ENCODE measurements around the gene GXYLT2. TPM values are rescaled to one million over a fixed set of nuclear protein-coding genes. Genes with fewer than 3 reads are reported as not detected.

GXYLT2 gene
- total RNA-seq, 1 experiment from 2014 or later = 4.8 TPM

DNA sequence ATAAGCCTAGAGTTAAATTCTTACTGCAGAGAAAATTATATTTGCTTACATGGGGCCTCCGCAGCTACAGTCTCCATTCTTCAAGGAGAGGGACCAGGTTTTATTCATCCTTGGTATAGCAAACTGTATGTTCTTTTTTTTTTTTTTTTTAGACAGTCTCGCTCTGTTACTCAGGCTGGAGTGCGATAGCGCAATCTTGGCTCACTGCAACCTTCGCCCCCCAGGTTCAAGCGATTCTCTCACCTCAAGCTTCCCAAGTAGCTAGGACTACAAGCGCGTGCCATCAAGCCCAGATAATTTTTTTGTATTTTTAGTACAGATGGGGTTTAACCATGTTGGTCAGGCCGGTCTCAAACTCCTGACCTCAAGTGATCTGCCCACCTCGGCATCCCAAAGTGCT, 41.7 kb upstream of the GXYLT2 start:
- no peak overlapping the region for H3K4me3 ChIP-seq (ENCODE audit: low read depth, low read length)

DNA sequence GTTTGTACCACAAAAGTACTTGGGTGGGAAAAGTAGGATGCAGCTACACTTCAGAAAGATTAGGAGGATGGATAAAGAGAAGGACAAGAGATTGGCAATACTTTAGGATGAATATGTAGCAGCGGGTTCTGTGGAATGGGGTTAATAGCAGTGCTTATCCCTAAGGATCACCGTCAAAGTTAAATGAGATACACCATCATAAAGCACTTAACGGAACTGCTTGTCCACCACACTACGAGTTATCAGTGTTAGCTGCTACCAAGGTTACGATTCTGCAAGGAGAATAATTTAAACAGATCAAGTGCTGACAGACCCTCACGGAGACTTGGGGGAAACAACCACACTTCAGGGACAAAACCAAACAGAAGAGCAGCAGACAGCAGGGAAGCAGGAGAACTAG, 40.6 kb upstream of the GXYLT2 start:
- H3K4me3 ChIP-seq (ENCODE audit: low read depth, low read length) = peak overlapping the region; percentile 87
- DNase-seq = no peak
- H3K36me3 Mint-ChIP-seq (ENCODE audit: insufficient read depth, unreplicated experiment) = peaks cover 5% of the 10 kb centered on the region
- H3K4me1 Mint-ChIP-seq (ENCODE audit: low read depth, unreplicated experiment) = peaks cover 8% of the 10 kb centered on the region
- no TSS peak for BruUV-seq (replicated peaks)
- 0 out of 2 replicates have a peak, but pooled peaks cover 10% of the 10 kb centered on the region for H3K4me1 ChIP-seq
- H3K27ac Mint-ChIP-seq (ENCODE audit: unreplicated experiment) = peak overlapping the region; percentile 92
- TF ChIP-seq, protein P1, sequence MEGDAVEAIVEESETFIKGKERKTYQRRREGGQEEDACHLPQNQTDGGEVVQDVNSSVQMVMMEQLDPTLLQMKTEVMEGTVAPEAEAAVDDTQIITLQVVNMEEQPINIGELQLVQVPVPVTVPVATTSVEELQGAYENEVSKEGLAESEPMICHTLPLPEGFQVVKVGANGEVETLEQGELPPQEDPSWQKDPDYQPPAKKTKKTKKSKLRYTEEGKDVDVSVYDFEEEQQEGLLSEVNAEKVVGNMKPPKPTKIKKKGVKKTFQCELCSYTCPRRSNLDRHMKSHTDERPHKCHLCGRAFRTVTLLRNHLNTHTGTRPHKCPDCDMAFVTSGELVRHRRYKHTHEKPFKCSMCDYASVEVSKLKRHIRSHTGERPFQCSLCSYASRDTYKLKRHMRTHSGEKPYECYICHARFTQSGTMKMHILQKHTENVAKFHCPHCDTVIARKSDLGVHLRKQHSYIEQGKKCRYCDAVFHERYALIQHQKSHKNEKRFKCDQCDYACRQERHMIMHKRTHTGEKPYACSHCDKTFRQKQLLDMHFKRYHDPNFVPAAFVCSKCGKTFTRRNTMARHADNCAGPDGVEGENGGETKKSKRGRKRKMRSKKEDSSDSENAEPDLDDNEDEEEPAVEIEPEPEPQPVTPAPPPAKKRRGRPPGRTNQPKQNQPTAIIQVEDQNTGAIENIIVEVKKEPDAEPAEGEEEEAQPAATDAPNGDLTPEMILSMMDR (IDR thresholded peaks at IDR 0.05; ENCODE audit: insufficient read depth in 1 of 2, low read depth in 1 of 2, low read length in 1 of 2, severe bottlenecking in 1 of 2, unreplicated experiment in 1 of 2) = no peak
- H3K27me3 ChIP-seq (replicated peaks; ENCODE audit: control insufficient read depth, insufficient read depth, low read length) = no peaks in the 10 kb centered on the region
- H3K4me3 Mint-ChIP-seq (ENCODE audit: unreplicated experiment) = peak overlapping the region; percentile 93
- CTCF ChIA-PET = no interaction called here
- H3K9me3 ChIP-seq = no peaks in the 10 kb centered on the region
- H3K27me3 Mint-ChIP-seq (ENCODE audit: insufficient read depth, unreplicated experiment) = no peaks in the 10 kb centered on the region
- intact Hi-C loops (cut with micrococcal nuclease; ENCODE audit: unreplicated experiment) = no loop called here
- no peaks in the 10 kb centered on the region for H3K36me3 ChIP-seq (ENCODE audit: control insufficient read depth, insufficient read depth, low read length)
- POLR2A ChIA-PET = no interaction called here
- no peaks in the 10 kb centered on the region for H3K9me3 Mint-ChIP-seq (ENCODE audit: unreplicated experiment)

More for the DNA sequence above, 41.7 kb upstream of the GXYLT2 start:
- no peaks in the 10 kb centered on the region for H3K36me3 ChIP-seq (ENCODE audit: control insufficient read depth, insufficient read depth, low read length)
- Mint-ChIP-seq H3K4me1 (ENCODE audit: low read depth, unreplicated experiment) (peaks cover 8% of the 10 kb centered on the region), H3K9me3 (ENCODE audit: unreplicated experiment) (no peaks in the 10 kb centered on the region), H3K27me3 (ENCODE audit: insufficient read depth, unreplicated experiment) (no peaks in the 10 kb centered on the region), H3K27ac (ENCODE audit: unreplicated experiment) (no peak overlapping the region), H3K4me3 (ENCODE audit: unreplicated experiment) (no peak overlapping the region), H3K36me3 (ENCODE audit: insufficient read depth, unreplicated experiment) (peaks cover 5% of the 10 kb centered on the region)
- POLR2A ChIA-PET = no interaction called here
- no peaks in the 10 kb centered on the region for H3K27me3 ChIP-seq (replicated peaks; ENCODE audit: control insufficient read depth, insufficient read depth, low read length)
- DNase-seq = no peak
- 0 out of 2 replicates have a peak, but pooled peaks cover 10% of the 10 kb centered on the region for H3K4me1 ChIP-seq
- H3K9me3 ChIP-seq = no peaks in the 10 kb centered on the region
- intact Hi-C loops (cut with micrococcal nuclease; ENCODE audit: unreplicated experiment) = no loop called here
- TF ChIP-seq, protein P1 (IDR thresholded peaks at IDR 0.05; ENCODE audit: insufficient read depth in 1 of 2, low read depth in 1 of 2, low read length in 1 of 2, severe bottlenecking in 1 of 2, unreplicated experiment in 1 of 2) = no peak
- CTCF ChIA-PET = no interaction called here
- no TSS peak for BruUV-seq (replicated peaks)

DNA sequence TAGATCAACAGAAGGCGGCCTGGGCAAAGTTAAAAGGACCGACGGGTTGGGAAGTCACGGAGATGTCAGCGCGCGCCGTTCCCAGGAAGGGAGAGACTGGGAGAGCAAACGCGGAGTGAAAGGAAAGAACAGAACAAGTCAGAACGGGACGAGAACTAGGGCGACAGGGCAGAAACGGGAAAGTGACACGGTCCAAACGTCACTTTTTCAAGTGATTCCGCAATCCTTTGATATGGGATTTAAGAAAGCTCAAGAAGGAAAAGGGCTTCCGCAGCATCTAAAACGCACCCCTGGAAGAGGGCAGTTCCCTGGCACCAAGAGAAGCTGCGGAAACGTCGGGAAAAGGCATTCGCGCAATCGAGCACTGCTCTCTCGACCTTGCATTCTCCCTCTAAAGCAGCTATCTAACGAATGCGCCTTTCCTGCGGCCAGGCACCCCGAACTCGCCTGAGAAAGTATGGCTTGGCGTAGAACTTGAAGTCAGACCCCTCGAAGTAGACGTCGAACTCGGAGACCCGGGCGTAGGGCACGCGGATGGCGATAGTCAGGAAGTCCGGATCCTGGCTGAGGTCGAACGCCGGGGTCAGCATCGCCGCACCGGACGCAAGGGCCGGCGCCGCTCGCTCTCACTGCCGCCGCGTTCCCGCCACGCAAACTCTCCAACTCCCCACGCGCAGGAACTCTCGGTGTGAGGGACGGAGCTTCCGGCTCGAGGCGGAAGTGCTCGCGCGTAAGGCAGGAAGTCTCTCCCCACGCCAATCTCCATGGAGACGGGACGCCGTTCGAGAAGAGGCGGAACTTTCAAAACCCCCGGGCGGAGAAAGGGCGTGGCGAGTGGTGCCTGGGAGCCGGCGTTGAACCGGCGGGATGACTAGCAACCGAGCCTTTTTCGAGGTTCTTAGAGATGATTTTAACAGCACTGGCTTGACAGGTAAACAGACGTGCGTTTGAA, 39.8 kb upstream of the GXYLT2 start, which contains the start of gene SHQ1:
SHQ1 (minus strand) TSS at position 695 of the 952 bp plus-strand sequence; CDS start at position 590, 105 bp downstream.
- Histone ChIP-seq H3K36me3 (ENCODE audit: control insufficient read depth, insufficient read depth, low read length) (no peaks in the 10 kb centered on the region), H3K4me3 (ENCODE audit: low read depth, low read length) (peak within 1 kb of the TSS; percentile 87), H3K27me3 (replicated peaks; ENCODE audit: control insufficient read depth, insufficient read depth, low read length) (no peaks in the 10 kb centered on the region), H3K9me3 (no peaks in the 10 kb centered on the region), H3K4me1 (0 out of 2 replicates have a peak, but pooled peaks cover 10% of the 10 kb centered on the region)
- POLR2A ChIA-PET = no interaction called here
- TSS peak; percentile 50 for BruUV-seq (replicated peaks)
- Mint-ChIP-seq H3K27me3 (ENCODE audit: insufficient read depth, unreplicated experiment) (no peaks in the 10 kb centered on the region), H3K4me1 (ENCODE audit: low read depth, unreplicated experiment) (peaks cover 8% of the 10 kb centered on the region), H3K9me3 (ENCODE audit: unreplicated experiment) (no peaks in the 10 kb centered on the region), H3K36me3 (ENCODE audit: insufficient read depth, unreplicated experiment) (peaks cover 5% of the 10 kb centered on the region), H3K27ac (ENCODE audit: unreplicated experiment) (peak within 1 kb of the TSS; percentile 92), H3K4me3 (ENCODE audit: unreplicated experiment) (peak within 1 kb of the TSS; percentile 93)
- CTCF ChIA-PET = interaction anchor here (0.6 kb wide), 1 partner anchor 1081 kb away, joined by 5 read pairs; no protein-coding TSS in a partner anchor
- peak; percentile 92 to 93 for DNase-seq
- TF ChIP-seq, protein P1 (IDR thresholded peaks at IDR 0.05; ENCODE audit: insufficient read depth in 1 of 2, low read depth in 1 of 2, low read length in 1 of 2, severe bottlenecking in 1 of 2, unreplicated experiment in 1 of 2) = no peak
- intact Hi-C loops (cut with micrococcal nuclease; ENCODE audit: unreplicated experiment) = loop anchor here (1.0 kb wide), 1 partner anchor 238 kb away; no protein-coding TSS in a partner anchor

All from Caco-2 (cell line).